ENCODE results near the gene TSPYL1.
"Not testable (repeated sequence)": the region's sequence is repeated elsewhere in the genome, so short reads cannot be mapped to it uniquely, and the experiment has no call there.

TSPYL1 gene

GRCh38 chr6:116292553-116292952, 12.8 kb upstream of the TSPYL1 start:
- DNase-seq = no peak

- DNase-seq = no peak
Measured at GRCh38 chr6:116291701-116292396, 12.1 kb upstream of the TSPYL1 start.

- DNase-seq = no peak
Measured at GRCh38 chr6:116290799-116291198, 11.1 kb upstream of the TSPYL1 start.

DNA sequence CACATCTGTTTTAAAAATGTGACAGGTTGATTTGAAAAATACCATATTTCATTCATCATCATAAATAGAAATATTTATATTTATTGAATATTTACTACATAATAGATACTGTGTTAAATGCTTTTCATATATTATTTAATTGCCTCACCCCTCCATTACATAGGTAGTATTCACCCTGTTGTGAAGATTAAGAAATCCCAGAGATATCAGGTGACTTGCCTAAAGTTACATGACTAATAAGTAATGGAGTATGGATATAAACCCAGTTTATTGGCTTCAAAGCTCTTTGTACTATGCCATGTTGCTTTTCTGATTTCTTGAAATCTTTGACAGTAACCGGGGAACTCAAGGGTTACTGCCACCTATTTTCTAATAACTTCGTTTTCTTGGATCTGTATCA, 10.1 kb upstream of the TSPYL1 start:
- DNase-seq = no peak

- no peak for DNase-seq
Measured at GRCh38 chr6:116287689-116288282, 8.1 kb upstream of the TSPYL1 start.

GRCh38 chr6:116286773-116287358, 7.1 kb upstream of the TSPYL1 start:
- no peak for DNase-seq

DNA sequence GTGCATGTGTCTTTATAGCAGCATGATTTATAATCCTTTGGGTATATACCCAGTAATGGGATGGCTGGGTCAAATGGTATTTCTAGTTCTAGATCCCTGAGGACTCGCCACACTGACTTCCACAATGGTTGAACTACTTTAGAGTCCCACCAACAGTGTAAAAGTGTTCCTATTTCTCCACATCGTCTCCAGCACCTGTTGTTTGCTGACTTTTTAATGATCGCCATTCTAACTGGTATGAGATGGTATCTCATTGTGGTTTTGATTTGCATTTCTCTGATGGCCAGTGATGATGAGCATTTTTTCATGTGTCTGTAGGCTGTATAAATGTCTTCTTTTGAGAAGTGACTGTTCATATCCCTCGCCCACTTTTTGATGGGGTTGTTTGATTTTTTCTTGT, 5.3 kb upstream of the TSPYL1 start:
- DNase-seq = not testable (repeated sequence)

- no peak for DNase-seq
Measured at GRCh38 chr6:116283191-116283590, 3.5 kb upstream of the TSPYL1 start.

GRCh38 chr6:116282698-116283097, 3.0 kb upstream of the TSPYL1 start:
- no peak for DNase-seq

- DNase-seq = no peak
Measured at GRCh38 chr6:116280933-116281316, 1.2 kb upstream of the TSPYL1 start.

DNA sequence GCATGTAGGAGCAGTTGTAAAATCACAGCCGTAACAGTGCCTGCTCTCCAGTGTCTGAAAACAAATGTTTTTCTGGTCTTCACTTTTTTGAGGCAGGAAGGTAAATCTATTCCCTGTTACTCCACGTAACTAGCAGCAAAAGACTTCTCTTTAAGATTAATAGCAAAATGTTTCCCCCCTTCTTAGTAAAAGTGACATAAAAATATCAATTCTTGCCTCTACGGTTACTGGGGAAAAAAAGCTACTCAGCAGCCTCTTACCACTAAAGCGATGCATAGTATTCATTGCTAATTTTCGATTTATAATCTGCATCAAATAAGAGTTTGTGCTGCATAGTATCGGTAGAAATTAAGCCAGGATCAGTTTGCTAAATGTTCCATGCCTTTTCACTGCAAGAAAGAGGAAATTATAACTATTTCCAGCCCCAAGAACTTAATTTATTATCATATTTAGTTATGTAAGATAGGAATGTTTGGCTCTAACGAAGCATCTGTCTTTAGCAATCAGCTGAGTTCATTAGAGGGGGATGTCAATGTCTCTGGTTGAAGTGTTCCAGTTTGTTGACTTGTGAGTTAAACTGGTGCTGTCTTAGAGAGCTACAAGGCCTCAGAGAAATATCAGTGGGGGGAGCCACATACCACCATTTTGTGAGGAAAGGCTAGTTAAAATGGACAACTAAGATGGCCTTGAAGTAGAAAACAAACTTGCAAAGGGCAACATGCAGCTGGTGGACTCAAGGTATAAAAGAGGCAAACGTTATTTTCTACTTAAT, 617 bp upstream of the TSPYL1 start:
- no peak for DNase-seq

GRCh38 chr6:116278854-116279231, 887 bp downstream of the TSPYL1 start:
- no peak for DNase-seq

DNA sequence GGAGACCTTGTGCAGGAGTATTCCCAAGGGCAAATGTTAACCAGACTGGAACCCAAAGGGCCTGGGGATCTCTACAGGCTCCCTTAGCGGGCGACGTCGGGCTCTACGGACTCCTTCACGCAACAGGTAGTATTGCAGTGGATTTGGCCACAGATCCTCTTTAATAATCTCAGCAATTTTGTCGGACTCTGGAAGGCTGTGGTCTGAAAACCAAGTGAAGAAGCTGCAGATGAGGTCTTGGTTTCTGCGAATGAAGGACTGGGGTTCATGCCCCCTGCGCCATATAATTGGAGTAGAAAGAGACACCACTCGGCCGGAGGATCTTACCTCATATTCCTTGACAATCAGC, 1.3 kb downstream of the TSPYL1 start:
- DNase-seq = no peak

GRCh38 chr6:116277124-116277523, 2.6 kb downstream of the TSPYL1 start:
- no peak for DNase-seq

DNA sequence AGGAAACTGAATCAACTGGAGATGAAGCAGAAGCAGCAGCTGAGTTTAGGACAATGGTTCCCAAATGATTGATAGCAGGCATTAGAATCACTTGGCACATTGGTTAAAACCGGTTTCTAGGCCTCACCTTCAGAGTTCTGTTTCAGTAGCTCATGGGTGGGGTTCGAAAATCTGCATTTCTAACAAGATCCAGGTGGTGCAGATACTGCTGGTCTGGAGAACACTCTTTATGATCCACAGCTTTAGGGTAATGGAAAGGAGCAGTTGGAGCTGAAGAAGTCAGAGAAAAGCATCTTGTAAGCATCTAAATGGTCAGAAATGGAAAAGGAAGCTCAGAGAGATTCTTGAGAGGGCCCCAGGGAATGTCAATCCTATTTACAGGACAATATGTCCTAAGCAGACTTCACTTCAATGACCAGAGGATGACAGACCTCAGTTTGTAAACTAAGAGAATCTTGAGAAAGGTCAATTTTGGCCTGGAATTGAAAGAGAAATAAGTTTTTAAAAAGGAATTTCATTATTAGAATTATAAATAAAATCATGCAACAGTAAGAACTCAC, 8.5 kb downstream of the TSPYL1 start:
- DNase-seq = no peak

DNA sequence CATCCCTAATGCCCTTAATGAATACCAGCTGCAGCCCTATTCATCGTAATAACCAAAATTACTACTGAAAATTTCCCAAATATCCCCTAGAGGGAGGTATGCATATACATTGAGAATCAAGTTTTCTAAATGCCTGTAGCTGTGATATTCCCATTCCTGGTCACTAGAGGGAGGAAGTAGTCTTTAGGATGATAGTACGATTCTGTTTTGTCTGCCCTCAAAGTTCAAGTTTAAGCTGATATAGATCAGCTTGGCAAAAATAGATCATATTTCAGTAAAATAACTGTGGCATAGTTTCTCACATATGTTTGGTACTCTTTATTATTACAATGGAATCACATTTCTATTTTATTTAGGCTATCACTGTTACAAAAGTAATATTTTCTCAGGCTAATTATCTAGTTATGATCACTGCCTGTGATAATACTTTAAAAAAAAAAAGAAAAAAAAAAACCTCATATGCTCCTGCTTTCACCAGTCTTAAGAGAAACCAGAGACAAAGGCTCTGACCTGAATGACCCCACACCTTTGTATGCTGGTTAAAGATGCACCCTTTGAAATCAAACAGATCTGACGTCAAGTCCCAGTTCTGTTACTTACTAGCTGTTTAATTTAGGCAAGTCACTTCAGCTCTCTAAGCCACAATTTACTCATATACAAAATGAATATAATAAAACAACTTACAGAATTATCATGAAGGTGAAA, 11.0 kb downstream of the TSPYL1 start:
- DNase-seq = no peak

GRCh38 chr6:116267836-116268588, 11.7 kb downstream of the TSPYL1 start:
- DNase-seq = no peak

GRCh38 chr6:116266803-116267202, 12.9 kb downstream of the TSPYL1 start:
- no peak for DNase-seq

DNA sequence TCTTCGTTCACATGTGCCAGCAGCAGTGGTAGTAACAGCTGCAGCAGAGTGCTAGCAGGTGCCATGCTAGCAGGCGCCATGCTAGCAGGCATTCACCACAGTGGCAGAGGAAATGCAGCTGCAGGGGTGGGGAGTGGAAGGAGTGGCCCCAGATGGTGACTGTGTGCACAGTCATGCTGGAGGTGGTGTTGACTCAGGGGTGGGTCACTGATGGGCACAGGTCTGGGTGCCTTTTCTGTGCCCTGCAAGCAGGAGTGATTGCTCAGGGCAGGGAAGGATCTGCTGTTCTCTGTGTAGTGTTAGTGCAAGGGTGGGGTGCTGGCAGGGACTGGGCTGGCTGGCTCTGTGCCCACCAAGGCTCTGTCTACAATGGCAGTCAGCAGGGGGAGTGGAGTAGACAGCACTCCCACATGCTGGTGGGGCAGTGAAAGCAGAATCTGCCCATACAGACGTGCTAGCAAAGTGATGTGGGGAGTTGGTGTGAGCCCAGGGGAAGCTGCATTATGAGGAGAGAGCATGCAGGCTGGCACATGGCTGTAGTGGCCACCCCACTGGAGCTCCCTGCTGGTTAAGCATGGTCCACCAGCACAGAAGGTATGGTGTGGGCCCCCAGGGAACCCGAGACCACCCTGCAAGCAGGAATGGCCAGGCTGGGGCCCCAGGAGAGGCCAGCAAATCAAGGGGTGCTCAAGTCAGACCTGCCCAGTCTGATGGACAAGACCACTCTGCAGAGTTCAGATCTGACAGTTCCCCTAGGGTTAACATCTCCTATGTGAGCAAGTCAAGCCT, 14.5 kb downstream of the TSPYL1 start:
- DNase-seq = no peak

DNA sequence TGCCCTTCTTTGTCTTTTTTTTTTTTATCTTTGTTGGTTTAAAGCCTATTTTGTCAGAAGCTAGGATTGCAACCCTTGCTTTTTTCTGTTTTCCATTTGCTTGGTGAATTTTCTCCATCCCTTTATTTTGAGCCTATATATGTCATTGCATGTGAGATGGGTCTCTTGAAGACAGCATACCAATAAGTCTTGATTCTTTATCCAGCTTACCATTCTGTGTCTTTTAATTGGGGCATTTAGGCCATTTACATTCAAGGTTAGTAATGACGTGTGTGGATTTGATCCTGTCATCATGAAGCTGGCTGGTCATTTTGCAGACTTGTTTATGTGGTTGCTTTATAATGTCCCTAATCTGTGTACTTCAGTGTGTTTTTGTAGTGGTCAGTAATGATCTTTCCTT, 16.4 kb downstream of the TSPYL1 start:
- DNase-seq = no peak

GRCh38 chr6:116258520-116258919, 21.2 kb downstream of the TSPYL1 start:
- DNase-seq = no peak
